Karpas-422 (cell line): Measurements from ENCODE around the gene PDE8A. TPM values are rescaled to one million over a fixed set of nuclear protein-coding genes. Genes with fewer than 3 reads are reported as not detected.
"Not testable (repeated sequence)": the region's sequence is repeated elsewhere in the genome, so short reads cannot be mapped to it uniquely, and the experiment has no call there.

ENCODE experiments used
- DNase-seq: peaks from one replicate; pipeline ENCODE4 v3.0.0-alpha.2; 2015
- H2AFZ ChIP-seq: fragments of 200-600 bp; sonication (generic); 2 replicates; pipeline ENCODE4 v1.6.1; 2014; ENCODE audit warnings: antibody characterized with exemption, low read length, mixed read lengths
- H3K27ac ChIP-seq: fragments of 200-600 bp; sonication (generic); 2 replicates; pipeline ENCODE4 v1.5.1; 2014; ENCODE audit warnings: mild to moderate bottlenecking, low read length, moderate library complexity
- H3K27me3 ChIP-seq: fragments of 200-600 bp; sonication (generic); 2 replicates; pipeline ENCODE4 v1.6.1; 2014; ENCODE audit warnings: low read length, mixed read lengths
- H3K36me3 ChIP-seq: fragments of 200-600 bp; sonication (generic); 2 replicates; pipeline ENCODE4 v1.6.1; 2014; ENCODE audit warnings: low read length, mixed read lengths; ENCODE audit not compliant: insufficient read depth
- H3K4me1 ChIP-seq: fragments of 200-600 bp; sonication (generic); 2 replicates; pipeline ENCODE4 v1.6.1; 2014; ENCODE audit warnings: mild to moderate bottlenecking, low read length, mixed read lengths
- H3K4me2 ChIP-seq: fragments of 200-600 bp; sonication (generic); 2 replicates; pipeline ENCODE4 v1.6.1; 2014; ENCODE audit warnings: low read length, low read depth, mild to moderate bottlenecking; ENCODE audit not compliant: poor library complexity, severe bottlenecking
- H3K4me3 ChIP-seq: fragments of 200-600 bp; sonication (generic); 2 replicates; pipeline ENCODE4 v1.5.1; 2014; ENCODE audit warnings: mild to moderate bottlenecking, antibody characterized with exemption, low read length, mixed read lengths
- H3K79me2 ChIP-seq: fragments of 200-600 bp; sonication (generic); 2 replicates; pipeline ENCODE4 v1.6.1; 2014; ENCODE audit warnings: mild to moderate bottlenecking, low read length, mixed read lengths
- H3K9ac ChIP-seq: fragments of 200-600 bp; sonication (generic); 2 replicates; pipeline ENCODE4 v1.6.0; 2014; ENCODE audit warnings: low read length
- H3K9me2 ChIP-seq: fragments of 200-600 bp; sonication (generic), shearing (Covaris generic); replicated peaks from 2 replicates; pipeline ENCODE4 v1.6.0; 2014; ENCODE audit warnings: mild to moderate bottlenecking, low read length, moderate library complexity; ENCODE audit not compliant: insufficient read depth
- H3K9me3 ChIP-seq: fragments of 300-700, 200-600 bp; sonication (generic); 2 replicates; pipeline ENCODE4 v1.6.1; 2014; ENCODE audit warnings: low read length, mixed read lengths
- H4K20me1 ChIP-seq: fragments of 200-600 bp; sonication (generic); 2 replicates; pipeline ENCODE4 v1.6.1; 2014; ENCODE audit warnings: mild to moderate bottlenecking, antibody characterized with exemption, low read length, low read depth; ENCODE audit not compliant: insufficient read depth
- total RNA-seq: library from RNA; depleted of rRNA; stranded (reverse); fragments of >200 nt; shearing (Covaris generic); gene quantifications from 2 replicates; pipeline ENCODE4 v1.2.3, GENCODE V29; 2014; ENCODE audit warnings: low replicate concordance

Gene PDE8A
- total RNA-seq, 1 experiment from 2014 or later: 3.4 TPM

GRCh38 chr15:85011724-85012123 lies 30.1 kb downstream of the PDE8A start:
- not testable (repeated sequence) for H3K36me3 ChIP-seq, DNase-seq, H3K4me2 ChIP-seq, H2AFZ ChIP-seq, H3K27ac ChIP-seq, H3K79me2 ChIP-seq, H3K27me3 ChIP-seq, H3K9me2 ChIP-seq, H3K9ac ChIP-seq, H3K4me3 ChIP-seq, H3K9me3 ChIP-seq
- peaks cover 27% of the 10 kb centered on the region for H3K4me1 ChIP-seq
- H4K20me1 ChIP-seq: peaks cover 18% of the 10 kb centered on the region; the same call in 1 of the 2 replicates

GRCh38 chr15:85013785-85014184 lies 32.1 kb downstream of the PDE8A start:
- Histone ChIP-seq H3K36me3 (no peaks in the 10 kb centered on the region), H3K4me3 (no peak overlapping the region), H3K4me1 (peaks cover 19% of the 10 kb centered on the region), H3K9me3 (no peaks in the 10 kb centered on the region), H2AFZ (no peak overlapping the region), H4K20me1 (peaks cover 18% of the 10 kb centered on the region; the same call in 1 of the 2 replicates), H3K27me3 (no peaks in the 10 kb centered on the region), H3K79me2 (no peaks in the 10 kb centered on the region), H3K4me2 (no peak overlapping the region), H3K27ac (no peak overlapping the region), H3K9ac (no peak overlapping the region), H3K9me2 (no peaks in the 10 kb centered on the region)
- no peak for DNase-seq

GRCh38 chr15:85014932-85015331 lies 33.3 kb downstream of the PDE8A start:
- no peak for DNase-seq
- H3K27ac ChIP-seq: no peak overlapping the region
- H3K4me2 ChIP-seq: no peak overlapping the region
- no peaks in the 10 kb centered on the region for H3K36me3 ChIP-seq
- H3K4me1 ChIP-seq: peaks cover 12% of the 10 kb centered on the region
- H4K20me1 ChIP-seq: peaks cover 7% of the 10 kb centered on the region; the same call in 1 of the 2 replicates
- no peak overlapping the region for H2AFZ ChIP-seq
- H3K79me2 ChIP-seq: no peaks in the 10 kb centered on the region
- H3K27me3 ChIP-seq: no peaks in the 10 kb centered on the region
- no peaks in the 10 kb centered on the region for H3K9me2 ChIP-seq
- H3K4me3 ChIP-seq: no peak overlapping the region
- no peaks in the 10 kb centered on the region for H3K9me3 ChIP-seq
- no peak overlapping the region for H3K9ac ChIP-seq

- Histone ChIP-seq H3K4me1 (peaks cover 6% of the 10 kb centered on the region), H3K27me3 (no peaks in the 10 kb centered on the region), H4K20me1 (0 out of 2 replicates have a peak, but pooled peaks cover 7% of the 10 kb centered on the region), H3K4me3 (no peak overlapping the region), H3K9me3 (no peaks in the 10 kb centered on the region), H3K9me2 (no peaks in the 10 kb centered on the region), H3K79me2 (no peaks in the 10 kb centered on the region), H3K36me3 (no peaks in the 10 kb centered on the region), H3K9ac (no peak overlapping the region), H3K4me2 (no peak overlapping the region), H3K27ac (no peak overlapping the region), H2AFZ (no peak overlapping the region)
- DNase-seq: no peak
These were observed 34.6 kb downstream of the PDE8A start for GRCh38 chr15:85016275-85016674.

DNA sequence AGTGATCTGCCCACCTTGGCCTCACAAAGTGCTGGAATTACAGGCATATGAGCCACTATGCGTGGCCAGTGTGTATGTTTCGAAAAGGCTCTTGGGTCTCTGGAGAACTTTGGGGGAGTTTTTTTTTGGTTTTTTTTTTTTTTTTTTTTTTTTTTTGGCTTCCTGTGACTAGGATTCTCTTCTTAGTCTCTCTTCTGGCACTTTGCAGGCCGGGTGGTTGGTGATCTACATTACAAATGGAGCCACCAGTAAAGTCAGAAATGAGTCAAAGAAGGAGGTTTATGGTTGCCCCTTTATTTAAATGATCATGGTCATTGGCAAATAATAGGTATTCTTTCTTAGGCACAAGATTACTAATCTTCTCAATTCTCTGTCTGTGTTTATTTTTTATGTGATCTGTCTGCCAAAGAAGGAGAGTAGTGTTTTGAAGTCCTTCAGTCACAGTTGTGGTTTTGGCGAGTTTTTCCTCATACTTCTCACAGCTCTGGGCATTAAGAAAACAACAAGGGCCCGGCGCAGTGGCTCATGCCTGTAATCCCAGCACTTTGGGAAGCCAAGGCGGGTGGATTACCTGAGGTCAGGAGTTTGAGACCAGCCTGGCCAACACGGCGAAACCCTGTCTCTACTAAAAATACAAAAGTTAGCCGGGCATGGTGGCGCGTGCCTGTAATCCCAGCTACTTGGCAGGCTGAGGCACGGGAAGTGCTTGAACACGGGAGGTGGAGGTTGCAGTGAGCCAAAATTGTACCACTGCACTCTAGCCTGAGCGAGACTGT lies 38.3 kb downstream of the PDE8A start:
- Histone ChIP-seq H4K20me1 (peaks cover 11% of the 10 kb centered on the region), H3K9me3 (no peaks in the 10 kb centered on the region)

DNA sequence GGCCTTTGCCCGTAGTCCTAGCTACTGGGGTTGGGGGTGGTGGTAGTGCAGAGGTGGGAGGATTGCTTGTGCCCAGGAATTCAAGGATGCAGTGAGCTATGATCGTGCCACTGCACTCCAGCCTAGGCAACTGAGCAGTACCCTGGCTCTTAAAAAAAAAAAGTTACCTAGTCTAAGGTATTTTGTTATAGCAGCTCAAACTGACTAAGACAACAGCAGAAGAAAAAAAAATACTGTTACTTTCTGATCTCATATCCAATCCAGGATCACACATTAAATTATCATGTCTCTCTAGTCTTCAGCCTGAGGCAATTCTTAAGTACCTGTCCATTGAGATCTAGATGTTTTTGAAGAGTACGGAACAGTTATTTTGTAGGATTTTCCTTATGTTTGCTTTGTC lies 39.8 kb downstream of the PDE8A start:
- H3K9ac ChIP-seq: no peak overlapping the region
- H3K27me3 ChIP-seq: no peaks in the 10 kb centered on the region; the same call in 1 of the 2 replicates
- H3K36me3 ChIP-seq: no peaks in the 10 kb centered on the region
- H4K20me1 ChIP-seq: peaks cover 12% of the 10 kb centered on the region
- H3K4me1 ChIP-seq: no peaks in the 10 kb centered on the region
- no peak overlapping the region for H3K4me2 ChIP-seq
- no peak overlapping the region for H2AFZ ChIP-seq
- H3K9me2 ChIP-seq: no peaks in the 10 kb centered on the region
- no peaks in the 10 kb centered on the region for H3K79me2 ChIP-seq
- no peak for DNase-seq
- H3K27ac ChIP-seq: no peak overlapping the region
- no peaks in the 10 kb centered on the region for H3K9me3 ChIP-seq
- no peak overlapping the region for H3K4me3 ChIP-seq

More for the DNA sequence above, 38.3 kb downstream of the PDE8A start:
- H3K4me2 ChIP-seq: no peak overlapping the region
- H3K9ac ChIP-seq: no peak overlapping the region
- no peaks in the 10 kb centered on the region for H3K36me3 ChIP-seq
- no peak overlapping the region for H3K27ac ChIP-seq
- no peaks in the 10 kb centered on the region for H3K79me2 ChIP-seq
- H3K27me3 ChIP-seq: no peaks in the 10 kb centered on the region; the same call in 1 of the 2 replicates
- H2AFZ ChIP-seq: no peak overlapping the region
- H3K9me2 ChIP-seq: no peaks in the 10 kb centered on the region
- H3K4me3 ChIP-seq: no peak overlapping the region
- H3K4me1 ChIP-seq: peaks cover 1% of the 10 kb centered on the region
- DNase-seq: no peak

- H3K9me3 ChIP-seq: no peaks in the 10 kb centered on the region
- DNase-seq: no peak
- peaks cover 15% of the 10 kb centered on the region for H4K20me1 ChIP-seq
- no peaks in the 10 kb centered on the region for H3K36me3 ChIP-seq
- H2AFZ ChIP-seq: no peak overlapping the region
- no peak overlapping the region for H3K9ac ChIP-seq
- no peaks in the 10 kb centered on the region for H3K9me2 ChIP-seq
- H3K4me1 ChIP-seq: no peaks in the 10 kb centered on the region
- H3K27ac ChIP-seq: no peak overlapping the region
- H3K4me3 ChIP-seq: no peak overlapping the region
- H3K79me2 ChIP-seq: no peaks in the 10 kb centered on the region
- H3K4me2 ChIP-seq: no peak overlapping the region
- H3K27me3 ChIP-seq: no peaks in the 10 kb centered on the region; the same call in 1 of the 2 replicates
These were observed 41.3 kb downstream of the PDE8A start for GRCh38 chr15:85022860-85023403.

DNA sequence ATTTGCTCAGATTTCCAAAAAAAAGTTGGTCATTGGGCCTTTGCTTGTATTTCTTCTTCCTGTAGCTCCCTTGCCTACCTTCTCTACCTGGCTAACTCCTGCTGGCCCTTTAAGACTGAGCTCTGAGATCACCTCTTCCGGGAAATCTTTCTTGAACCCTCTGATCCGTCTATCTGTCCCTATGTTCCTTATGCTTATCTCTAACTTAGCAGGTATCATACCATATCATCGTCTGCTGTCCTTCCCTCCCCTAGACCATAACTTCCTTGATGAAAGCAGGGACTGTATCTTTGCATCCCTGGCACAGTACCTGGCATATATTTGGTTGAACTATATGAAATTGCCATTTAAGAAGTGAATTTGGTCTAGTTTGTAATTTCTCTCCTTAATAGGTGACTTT lies 42.3 kb downstream of the PDE8A start:
- H4K20me1 ChIP-seq: peaks cover 15% of the 10 kb centered on the region
- no peaks in the 10 kb centered on the region for H3K9me3 ChIP-seq
- no peak overlapping the region for H3K4me3 ChIP-seq
- DNase-seq: no peak
- H3K27ac ChIP-seq: no peak overlapping the region
- no peaks in the 10 kb centered on the region; the same call in 1 of the 2 replicates for H3K27me3 ChIP-seq
- H2AFZ ChIP-seq: no peak overlapping the region
- no peaks in the 10 kb centered on the region for H3K4me1 ChIP-seq
- no peaks in the 10 kb centered on the region for H3K79me2 ChIP-seq
- H3K9ac ChIP-seq: no peak overlapping the region
- no peaks in the 10 kb centered on the region for H3K36me3 ChIP-seq
- H3K4me2 ChIP-seq: no peak overlapping the region
- H3K9me2 ChIP-seq: no peaks in the 10 kb centered on the region
